Left renal cortex interstitium (tissue), 4 donors: ENCODE data around the gene SPTSSB. TPM values are rescaled to one million over a fixed set of nuclear protein-coding genes. Genes with fewer than 3 reads are reported as not detected.

Source experiments
- DNase-seq, 4 donors: peaks; one replicate each; pipeline ENCODE4 v3.0.0-alpha.2; 2013; ENCODE audit warnings: low read depth in 4 of 4, low spot score in 2 of 4, missing footprints in 1 of 4
- polyA plus RNA-seq, 4 donors: library from polyadenylated mRNA; unstranded; fragments of 120-200 nt; gene quantifications; one replicate each; pipeline ENCODE4 v1.2.1, GENCODE V29; 2013; ENCODE audit not compliant: insufficient read length in 4 of 4

Gene SPTSSB, protein sequence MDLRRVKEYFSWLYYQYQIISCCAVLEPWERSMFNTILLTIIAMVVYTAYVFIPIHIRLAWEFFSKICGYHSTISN
- polyA plus RNA-seq = 1 to 10 TPM; 2.4 to 6.0 (median 4.8) TPM

DNA sequence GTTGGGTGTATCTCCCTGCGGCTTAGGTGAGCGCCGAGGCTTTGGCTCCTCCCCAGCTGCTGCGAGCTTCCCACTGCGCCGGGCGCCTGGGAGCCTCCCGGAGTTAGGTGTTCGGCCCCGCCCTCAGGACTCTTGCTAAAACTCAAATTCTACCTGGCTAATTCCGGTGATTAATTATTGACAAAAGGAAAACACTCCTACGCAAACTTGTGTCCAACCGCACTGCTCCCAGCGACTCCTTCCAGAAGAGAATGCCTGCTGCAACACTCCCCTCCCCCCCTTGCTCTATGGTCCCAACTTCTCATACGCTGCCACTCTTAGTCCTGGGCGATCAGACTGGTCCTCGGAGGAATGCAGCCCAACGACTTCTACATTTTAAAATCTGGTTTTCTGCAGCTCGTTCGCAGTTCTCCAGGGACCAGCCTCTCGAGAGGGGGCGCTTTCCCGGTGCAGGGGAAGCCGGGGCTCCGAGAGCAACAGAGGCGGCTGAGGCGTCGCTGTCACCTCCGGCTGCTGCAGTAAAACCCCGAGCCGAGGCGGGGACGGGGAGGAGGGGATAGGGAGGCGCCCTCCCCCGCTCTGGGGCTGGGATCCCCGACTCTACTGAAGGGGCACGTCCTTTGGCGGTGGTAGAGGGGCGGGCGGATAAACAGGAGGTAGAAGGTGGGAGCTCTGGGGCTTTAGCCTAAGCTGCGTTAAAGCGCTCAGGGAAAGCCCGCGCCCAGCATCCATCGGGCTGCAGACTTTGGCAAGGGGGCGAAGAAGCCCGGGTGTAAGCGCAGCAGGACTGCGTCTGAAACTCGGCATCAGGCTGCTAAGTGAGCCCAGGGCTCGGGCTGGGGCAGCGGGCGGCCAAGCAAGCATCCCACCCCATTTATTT is at the start of gene SPTSSB:
Gene SPTSSB (minus strand): TSS at position 77 of the 880 bp plus-strand sequence. CDS start 25,194 bp downstream, outside the sequence.
- DNase-seq = peak; percentile 28 to 45 (median 38)

- DNase-seq = peak in 1 of 4 donors; percentile 21
Measured at GRCh38 chr3:161420746-161421145, 49.4 kb upstream of the SPTSSB start.

GRCh38 chr3:161419555-161420333 is 48.4 kb upstream of the SPTSSB start:
- DNase-seq = no peak

GRCh38 chr3:161415506-161416231 is 44.4 kb upstream of the SPTSSB start:
- DNase-seq = no peak

DNA sequence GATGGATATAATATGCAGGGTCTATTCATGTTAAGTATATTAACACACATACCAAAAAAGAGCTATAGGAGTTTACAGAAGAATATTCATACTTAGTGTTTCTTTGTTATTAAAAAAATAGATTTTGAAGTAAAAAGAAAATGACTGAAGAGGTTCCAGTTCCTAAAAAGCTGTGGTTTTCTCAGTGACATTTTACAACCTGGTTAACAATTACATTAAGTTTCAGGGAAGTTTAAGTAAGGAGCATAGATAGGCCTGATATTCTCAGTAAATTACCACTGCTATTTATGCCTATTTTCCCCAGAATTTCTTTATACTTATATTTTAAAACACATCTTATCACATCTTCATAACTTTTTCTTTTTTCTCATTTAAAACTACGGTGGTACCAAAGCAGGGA is 43.6 kb upstream of the SPTSSB start:
- DNase-seq = no peak

DNA sequence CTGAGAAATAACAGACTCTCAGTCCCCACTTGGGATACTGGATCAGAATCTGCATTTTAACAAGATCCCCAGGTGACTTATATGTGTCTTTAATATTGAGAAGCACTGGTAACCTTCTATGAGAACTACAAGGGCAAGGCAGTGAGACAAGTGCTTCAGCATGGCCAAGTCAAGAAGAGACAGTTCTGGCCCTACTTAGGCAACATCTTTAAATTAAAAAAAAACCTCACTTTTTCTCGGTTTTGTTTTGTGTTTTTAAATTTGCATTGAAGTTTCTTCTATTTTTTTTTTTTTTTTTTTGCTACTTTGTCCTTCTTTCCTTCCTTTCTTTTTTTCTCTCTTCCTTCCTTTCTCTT is 42.5 kb upstream of the SPTSSB start:
- DNase-seq = no peak

DNA sequence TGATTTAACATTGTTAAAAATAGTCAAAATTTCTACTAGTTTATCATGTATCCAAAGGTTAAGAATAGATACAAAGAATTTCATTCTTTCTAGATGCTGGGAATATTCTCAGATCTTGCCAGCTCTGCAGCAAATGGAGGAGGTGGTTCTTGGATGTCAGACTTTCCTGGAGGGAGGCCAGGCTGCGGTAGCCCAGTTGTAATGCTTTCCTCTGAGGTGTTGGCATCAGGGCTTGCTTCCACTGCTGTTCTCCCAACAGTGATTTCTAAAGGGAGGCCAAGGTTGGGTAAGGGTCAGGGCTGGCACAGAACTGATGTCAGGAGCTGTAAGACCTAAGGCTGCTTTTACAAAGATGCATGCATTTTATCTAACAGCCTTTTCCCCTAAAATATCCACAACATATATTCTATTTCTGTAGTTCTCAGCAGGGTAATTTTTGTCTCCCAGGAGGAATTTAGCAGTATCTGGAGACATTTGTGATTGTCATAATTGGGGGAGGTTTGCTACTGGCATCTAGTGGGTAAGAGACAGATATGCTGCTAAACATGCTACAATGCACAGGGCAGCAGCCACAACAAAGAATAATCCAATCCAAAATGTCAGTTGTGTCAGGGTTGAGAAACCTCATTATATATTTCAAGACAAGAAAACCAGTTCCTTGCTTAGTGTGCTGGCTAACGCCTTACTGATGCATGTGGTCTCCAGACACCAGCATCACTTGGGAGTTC is 42.0 kb upstream of the SPTSSB start:
- DNase-seq = no peak

DNA sequence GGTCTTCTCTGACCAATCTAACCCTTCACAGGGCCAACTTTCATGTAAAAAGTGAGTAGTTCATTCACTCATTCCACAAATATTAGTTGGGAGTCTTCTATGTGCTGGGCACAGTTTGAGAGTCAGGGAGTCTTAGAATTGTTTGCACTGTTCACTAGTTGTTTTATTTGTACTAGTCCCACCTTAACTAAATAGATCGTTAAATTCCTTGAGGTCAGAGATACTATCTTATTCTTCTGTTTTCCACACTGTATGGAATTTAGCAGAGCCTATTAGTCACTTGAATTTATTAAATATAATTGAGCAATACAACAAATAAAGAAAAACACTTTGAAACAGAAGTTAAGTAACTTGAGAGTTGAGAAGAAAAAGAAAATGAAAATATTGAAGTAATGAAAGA is 40.8 kb upstream of the SPTSSB start:
- no peak for DNase-seq

- no peak for DNase-seq
Measured at GRCh38 chr3:161409858-161410257, 38.5 kb upstream of the SPTSSB start.

DNA sequence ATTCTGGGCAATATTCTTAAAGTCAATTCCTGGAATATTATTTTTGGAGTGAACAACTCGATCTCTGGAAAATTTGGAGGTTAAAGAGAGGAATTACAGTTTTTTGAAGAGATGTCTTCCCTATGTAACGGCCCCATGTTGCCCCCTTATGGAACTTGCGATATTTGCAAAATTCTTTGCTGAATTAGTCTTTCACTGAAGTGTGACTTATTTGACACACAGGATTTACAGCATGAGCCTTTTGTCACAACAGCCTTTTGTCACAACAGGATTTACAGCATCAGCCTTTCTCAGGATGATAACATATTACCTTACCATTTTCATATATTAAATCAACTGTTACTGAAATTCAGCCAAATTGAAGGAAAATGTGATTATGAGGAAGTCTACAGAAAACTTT is 37.8 kb upstream of the SPTSSB start:
- peak in 1 of 4 donors; percentile 41 for DNase-seq

GRCh38 chr3:161406594-161407555 is 35.6 kb upstream of the SPTSSB start:
- no peak for DNase-seq

DNA sequence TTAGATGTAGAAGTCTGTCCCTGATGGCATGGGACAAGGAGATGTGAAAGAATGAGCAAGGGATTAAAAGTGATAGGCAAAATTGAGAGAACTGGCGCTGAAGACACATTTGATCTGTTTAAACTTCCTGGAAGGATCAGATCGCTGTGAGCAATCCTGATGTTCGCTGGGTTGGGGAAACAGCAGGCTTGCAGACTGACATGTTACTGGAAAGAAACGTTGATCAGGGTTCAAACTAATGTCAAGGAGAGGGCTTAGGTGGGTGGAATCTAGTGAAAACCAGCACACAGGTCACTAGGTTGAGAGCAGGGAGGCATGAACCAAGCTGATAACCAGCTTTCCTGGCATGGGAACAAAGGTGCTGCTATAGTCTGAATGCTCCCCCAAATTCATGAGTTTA is 34.5 kb upstream of the SPTSSB start:
- no peak for DNase-seq

DNA sequence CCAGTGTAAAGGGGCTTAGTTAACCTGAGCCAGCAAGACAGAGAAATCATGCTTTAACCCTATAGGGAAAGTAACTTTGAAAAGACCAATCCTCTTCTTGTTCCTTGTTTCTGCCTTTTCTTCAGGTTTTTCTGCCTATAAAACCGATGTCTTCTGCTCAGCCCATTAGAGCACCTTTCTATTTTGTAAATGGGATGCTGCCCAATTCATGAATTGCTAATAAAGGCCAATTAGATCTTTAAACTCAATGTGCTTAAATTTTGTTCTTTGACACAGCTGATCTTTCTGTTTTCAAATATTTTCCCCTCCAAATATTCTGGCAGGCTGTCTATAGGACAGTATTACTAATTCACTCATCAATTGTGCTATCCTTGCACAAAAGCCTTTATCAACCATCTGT is 33.8 kb upstream of the SPTSSB start:
- no peak for DNase-seq

GRCh38 chr3:161403251-161403650 is 31.9 kb upstream of the SPTSSB start:
- DNase-seq = no peak

DNA sequence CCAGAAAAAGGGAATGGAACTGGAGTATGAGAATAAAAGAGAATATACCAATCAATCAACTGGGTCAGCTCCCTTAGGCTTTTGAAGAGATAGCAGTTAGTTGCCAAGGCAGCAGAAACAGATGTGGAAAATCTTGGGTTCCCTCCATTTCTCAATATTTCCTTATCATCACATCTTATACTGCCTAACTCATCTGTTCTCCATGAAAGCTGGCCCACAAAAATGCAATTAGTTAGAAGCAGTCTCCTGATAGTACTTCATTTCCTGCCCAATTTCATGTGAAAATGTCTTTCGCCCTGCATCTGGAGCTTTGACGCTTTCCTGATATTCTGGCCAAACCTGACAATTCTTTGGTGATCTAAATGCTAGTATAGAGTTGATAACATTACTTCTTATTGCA is 30.1 kb upstream of the SPTSSB start:
- no peak for DNase-seq

DNA sequence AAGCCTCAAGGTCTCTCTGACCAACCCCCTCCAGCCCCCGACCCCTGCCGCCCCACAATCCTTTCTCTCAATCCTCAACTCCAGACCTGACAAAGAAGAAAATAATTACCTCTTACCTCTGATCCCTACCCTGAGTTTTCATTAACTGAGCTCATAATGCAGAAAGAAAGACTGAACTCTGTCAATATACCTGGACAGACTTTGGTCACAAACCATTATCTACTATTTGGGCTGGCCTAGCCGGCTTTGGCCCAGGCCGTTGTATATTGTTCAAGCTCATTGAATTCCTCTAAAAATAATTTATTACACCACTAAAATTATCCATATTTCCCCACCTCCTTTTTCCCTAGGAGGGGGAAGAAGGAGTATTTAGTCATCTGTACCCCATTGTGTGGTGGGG is 29.3 kb upstream of the SPTSSB start:
- no peak for DNase-seq

DNA sequence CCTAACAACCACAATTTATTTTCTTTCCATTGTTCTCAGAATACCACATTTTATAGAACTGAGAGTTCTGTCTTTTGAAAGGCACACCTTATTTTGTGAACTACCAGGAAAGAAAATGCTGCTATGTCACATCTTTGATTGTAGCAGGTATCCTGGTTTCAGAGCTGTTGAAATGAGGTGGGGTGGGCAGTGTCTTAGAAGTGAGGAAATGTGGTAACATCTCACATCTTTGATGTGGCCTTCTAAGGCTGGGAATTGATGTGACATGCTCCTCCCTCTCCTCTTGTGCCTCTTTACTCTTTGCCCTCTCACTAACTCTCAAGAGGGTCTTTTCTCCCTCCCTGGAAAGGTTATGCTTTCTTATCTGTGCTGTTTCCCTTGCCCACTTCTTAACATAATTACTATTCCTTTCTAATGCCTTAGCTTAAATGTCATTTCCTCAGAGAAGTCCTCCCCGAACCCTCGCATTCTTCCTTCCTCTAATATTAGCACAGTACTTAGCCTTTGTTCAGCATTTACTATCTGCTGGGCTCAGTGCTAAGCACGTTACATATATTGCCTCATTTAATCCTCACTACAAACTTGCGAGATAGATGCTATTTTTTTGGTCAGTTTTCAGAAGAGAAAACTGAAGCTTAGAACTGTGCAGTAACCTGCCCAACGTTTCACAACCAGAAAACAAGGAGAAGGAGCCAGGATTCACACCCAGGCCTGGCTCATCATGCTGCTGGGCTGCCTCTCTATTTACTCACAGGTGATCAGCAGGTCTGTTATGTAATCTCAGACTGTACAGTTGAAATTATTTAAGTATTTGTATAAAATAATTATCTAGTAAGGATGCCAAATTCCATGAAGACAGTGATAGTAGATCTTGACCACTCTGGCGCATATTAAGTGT is 24.0 kb upstream of the SPTSSB start:
- no peak for DNase-seq

DNA sequence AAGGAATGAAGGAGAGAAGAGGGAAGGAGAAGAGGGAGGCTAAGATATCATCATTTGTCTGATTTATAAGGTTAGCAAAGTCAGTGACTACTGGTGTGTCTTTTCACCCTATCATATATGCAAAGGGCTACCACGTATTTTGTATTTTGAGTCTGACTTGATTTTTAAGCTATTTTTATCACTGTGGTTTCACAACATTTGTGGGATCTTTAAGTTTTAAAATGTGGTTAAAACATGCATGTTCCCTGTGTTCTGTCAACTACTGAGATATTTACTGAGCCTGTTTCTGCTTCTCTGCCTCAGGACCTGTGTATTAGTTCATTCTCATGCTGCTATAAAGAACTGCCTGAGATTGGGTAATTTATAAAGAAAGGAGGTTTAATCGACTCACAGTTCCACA is 22.5 kb upstream of the SPTSSB start:
- no peak for DNase-seq
